HepG2 (cell line): Measurements from ENCODE around the gene ZNF615. TPM values are rescaled to one million over a fixed set of nuclear protein-coding genes. Genes with fewer than 3 reads are reported as not detected.

Source experiments
- ADNP ChIP-seq: sonication (generic); formaldehyde crosslinking; IDR thresholded peaks from 2 replicates; pipeline ENCODE4 v1.4.0; 2020; ENCODE audit warnings: missing genetic modification reagents
- AGO1 ChIP-seq: fragments of 200-400 bp; formaldehyde crosslinking; IDR thresholded peaks from 2 replicates; pipeline ENCODE4 v1.6.1; 2017; ENCODE audit warnings: mild to moderate bottlenecking, low read depth, low read length, moderate library complexity; ENCODE audit not compliant: poor library complexity, severe bottlenecking
- CC2D1A ChIP-seq: sonication (generic); formaldehyde crosslinking; IDR thresholded peaks from 2 replicates; pipeline ENCODE4 v1.8.1; 2023; ENCODE audit warnings: mild to moderate bottlenecking, missing genetic modification reagents
- DNMT1 ChIP-seq: sonication (generic); formaldehyde crosslinking; IDR thresholded peaks from 2 replicates; pipeline ENCODE4 v1.5.1; 2020; ENCODE audit warnings: mild to moderate bottlenecking, missing genetic modification reagents
- DPF2 ChIP-seq: sonication (generic); formaldehyde crosslinking; IDR thresholded peaks from 2 replicates; pipeline ENCODE4 v1.4.0; 2020; ENCODE audit warnings: mild to moderate bottlenecking, low read depth, missing genetic modification reagents, borderline replicate concordance
- E2F1 ChIP-seq: sonication (generic); formaldehyde crosslinking; IDR thresholded peaks from 2 replicates; pipeline ENCODE4 v1.5.0; 2020; ENCODE audit warnings: missing genetic modification reagents
- HIVEP1 ChIP-seq: sonication (generic); formaldehyde crosslinking; IDR thresholded peaks from 2 replicates; pipeline ENCODE4 v1.4.0; 2020; ENCODE audit warnings: mild to moderate bottlenecking, missing genetic modification reagents
- KLF15 ChIP-seq: sonication (generic); formaldehyde crosslinking; IDR thresholded peaks from 2 replicates; pipeline ENCODE4 v1.8.1; 2023; ENCODE audit warnings: borderline replicate concordance, mild to moderate bottlenecking, inconsistent platforms, missing genetic modification reagents, mixed read lengths
- KMT2B ChIP-seq: IDR thresholded peaks from 2 replicates; pipeline ENCODE4 v1.6.1; 2016; ENCODE audit warnings: missing genetic modification reagents, missing compliant biosample characterization
- MAFG ChIP-seq: sonication (generic); formaldehyde crosslinking; IDR thresholded peaks from 2 replicates; pipeline ENCODE4 v1.5.1; 2020; ENCODE audit warnings: mild to moderate bottlenecking, missing genetic modification reagents
- NFKBIZ ChIP-seq: IDR thresholded peaks from 2 replicates; pipeline ENCODE4 v1.6.1; 2018; ENCODE audit warnings: missing genetic modification reagents, missing compliant biosample characterization
- NR2F1 ChIP-seq, 2 experiments: fragments of 450-650 bp in 1 of 2; formaldehyde crosslinking in 1 of 2; IDR thresholded peaks; 2 replicates each; pipeline versions ENCODE4 v1.5.0 to v1.6.1; 2016 to 2020; ENCODE audit warnings: mild to moderate bottlenecking in 1 of 2, missing compliant biosample characterization in 1 of 2, missing genetic modification reagents in 1 of 2, moderate library complexity in 1 of 2
- SALL2 ChIP-seq: sonication (generic); formaldehyde crosslinking; IDR thresholded peaks from 2 replicates; pipeline ENCODE4 v1.8.1; 2023; ENCODE audit warnings: mild to moderate bottlenecking, missing genetic modification reagents, inconsistent platforms
- SCMH1 ChIP-seq: sonication (generic); formaldehyde crosslinking; IDR thresholded peaks from 2 replicates; pipeline ENCODE4 v1.9.0; 2021; ENCODE audit warnings: missing genetic modification reagents, mild to moderate bottlenecking, borderline replicate concordance
- TAF1 ChIP-seq: sonication (generic); formaldehyde crosslinking; IDR thresholded peaks from 2 replicates; pipeline ENCODE4 v1.4.0; 2020; ENCODE audit warnings: missing genetic modification reagents
- TRIM22 ChIP-seq: fragments of 450-650 bp; IDR thresholded peaks from 2 replicates; pipeline ENCODE4 v1.6.1; 2017
- TRIM24 ChIP-seq: sonication (generic); formaldehyde crosslinking; IDR thresholded peaks from 2 replicates; pipeline ENCODE4 v1.8.0; 2022; ENCODE audit warnings: mild to moderate bottlenecking, missing genetic modification reagents
- ZHX1 ChIP-seq: sonication (generic); formaldehyde crosslinking; IDR thresholded peaks from 2 replicates; pipeline ENCODE4 v1.8.1; 2022; ENCODE audit warnings: low read depth, mild to moderate bottlenecking, missing genetic modification reagents
- ZNF251 ChIP-seq: sonication (generic); formaldehyde crosslinking; IDR thresholded peaks from 2 replicates; pipeline ENCODE4 v1.9.0; 2021; ENCODE audit warnings: mild to moderate bottlenecking, missing genetic modification reagents
- ZNF275 ChIP-seq: sonication (generic); formaldehyde crosslinking; IDR thresholded peaks from 2 replicates; pipeline ENCODE4 v1.8.0; 2022; ENCODE audit warnings: missing genetic modification reagents, mild to moderate bottlenecking, inconsistent platforms, borderline replicate concordance
- ZNF33A ChIP-seq: sonication (generic); formaldehyde crosslinking; IDR thresholded peaks from 2 replicates; pipeline ENCODE4 v1.5.1; 2020; ENCODE audit warnings: missing genetic modification reagents, mild to moderate bottlenecking, moderate library complexity, borderline replicate concordance
- ZNF431 ChIP-seq: sonication (generic); formaldehyde crosslinking; IDR thresholded peaks from 2 replicates; pipeline ENCODE4 v1.9.0; 2022; ENCODE audit warnings: missing genetic modification reagents, low read depth, mild to moderate bottlenecking, borderline replicate concordance
- ZNF660 ChIP-seq: sonication (generic); formaldehyde crosslinking; IDR thresholded peaks from 2 replicates; pipeline ENCODE4 v1.5.1; 2020; ENCODE audit warnings: mild to moderate bottlenecking, low read depth, missing genetic modification reagents, borderline replicate concordance
- polyA plus RNA-seq, 8 experiments: library from polyadenylated mRNA; depleted of rRNA in 3 of 8; stranded (reverse) in 7 of 8; unstranded in 1 of 8; fragments of >200 nt; fragmentation: Illumina TruSeq in 4 of 8; extraction: Trizol in 4 of 8; gene quantifications; 2 replicates each; pipeline versions ENCODE4 v1.2.1 to v1.2.3, GENCODE V29; 2011 to 2016; ENCODE audit warnings: low read depth in 4 of 8, missing spikeins in 1 of 8, mixed read lengths in 1 of 8; ENCODE audit not compliant: insufficient read depth in 1 of 8
- total RNA-seq, 5 experiments: library from RNA; depleted of rRNA; stranded (reverse); fragments of >200 nt; fragmentation: Illumina TruSeq; extraction: Trizol; gene quantifications; 2 replicates each; pipeline ENCODE4 v1.2.3, GENCODE V29; 2016; ENCODE audit warnings: low read depth in 1 of 5

ZNF615 gene
- total and polyA plus RNA-seq, 2 of the 13 experiments (the other 11 are each of a cell fraction or from before 2014, with no cell fraction given) = 5.2 to 7.8 TPM

GRCh38 chr19:51986309-51987291 is 21.4 kb downstream of the ZNF615 start, which contains the start of gene ZNF350 (continued):
- TF ChIP-seq TAF1 (CRISPR knock-in tag) (peak; percentile 54; the same call in 1 of the 2 replicates), SCMH1 (CRISPR knock-in tag) (no peak), ZNF251 (CRISPR knock-in tag) (no peak), HIVEP1 (CRISPR knock-in tag) (no peak), SALL2 (CRISPR knock-in tag) (no peak), DNMT1 (CRISPR knock-in tag) (no peak), KMT2B (CRISPR knock-in tag) (peak; percentile 95), AGO1 (no peak), ADNP (CRISPR knock-in tag) (no peak), NR2F1 (CRISPR knock-in tag; IDR thresholded peaks at IDR 0.05) (no peak), ZNF275 (CRISPR knock-in tag) (no peak), CC2D1A (CRISPR knock-in tag) (no peak), E2F1 (peak; percentile 60; the same call in 1 of the 2 replicates), ZNF660 (CRISPR knock-in tag) (no peak), TRIM22 (no peak), KLF15 (CRISPR knock-in tag) (no peak), MAFG (CRISPR knock-in tag) (no peak), ZHX1 (CRISPR knock-in tag) (0 out of 2 replicates have a peak, but pooled peaks have one; percentile 33), NFKBIZ (CRISPR knock-in tag) (peak; percentile 63; the same call in 1 of the 2 replicates), TRIM24 (CRISPR knock-in tag) (no peak), ZNF431 (CRISPR knock-in tag) (no peak), ZNF33A (CRISPR knock-in tag) (no peak), DPF2 (CRISPR knock-in tag) (no peak)
